ENCODE measurements around the gene ROBO2. TPM values are rescaled to one million over a fixed set of nuclear protein-coding genes. Genes with fewer than 3 reads are reported as not detected.

The ROBO2 gene
- total and polyA plus RNA-seq, 4 experiments from 2014 or later = not detected

GRCh38 chr3:77365152-77365551, 325.3 kb downstream of the ROBO2 start:
- POLR2A ChIA-PET (ENCODE audit: partially characterized antibody) = no interaction called here
- peaks cover 0 to 23% (median 14%) of the 10 kb centered on the region in 8 donors for H3K9me3 Mint-ChIP-seq
- H3K27ac ChIP-seq (ENCODE audit: low read depth, low read length) = no peak overlapping the region
- H3K27me3 Mint-ChIP-seq = no peaks in the 10 kb centered on the region
- intact Hi-C loops (cut with micrococcal nuclease) = no loop called here
- no peaks in the 10 kb centered on the region for H3K9me3 ChIP-seq (ENCODE audit: control insufficient read depth in 1 of 2, low read length in 2 of 2)
- no peak overlapping the region for H3K4me3 ChIP-seq (ENCODE audit: low read length in 2 of 2)
- CTCF ChIA-PET (ENCODE audit: partially characterized antibody) = no interaction called here
- no peak overlapping the region for H3K4me3 Mint-ChIP-seq
- H3K4me1 ChIP-seq (ENCODE audit: insufficient read depth, low read length) = no peaks in the 10 kb centered on the region
- H3K36me3 ChIP-seq (ENCODE audit: insufficient read depth, low read length) = no peaks in the 10 kb centered on the region
- no peaks in the 10 kb centered on the region for H3K36me3 Mint-ChIP-seq
- H3K4me1 Mint-ChIP-seq = no peaks in the 10 kb centered on the region
- no peak overlapping the region for H3K27ac Mint-ChIP-seq
- no peaks in the 10 kb centered on the region for H3K27me3 ChIP-seq (ENCODE audit: insufficient read depth, low read length)
- no peak for DNase-seq

- Mint-ChIP-seq H3K4me3 (no peak overlapping the region), H3K36me3 (no peaks in the 10 kb centered on the region), H3K4me1 (no peaks in the 10 kb centered on the region), H3K27me3 (no peaks in the 10 kb centered on the region), H3K27ac (no peak overlapping the region), H3K9me3 (peaks cover 3 to 12% (median 7%) of the 10 kb centered on the region in 8 donors)
- Histone ChIP-seq H3K36me3 (ENCODE audit: insufficient read depth, low read length) (no peaks in the 10 kb centered on the region), H3K27ac (ENCODE audit: low read depth, low read length) (no peak overlapping the region), H3K4me3 (ENCODE audit: low read length in 2 of 2) (no peak overlapping the region), H3K9me3 (ENCODE audit: control insufficient read depth in 1 of 2, low read length in 2 of 2) (no peaks in the 10 kb centered on the region), H3K27me3 (ENCODE audit: insufficient read depth, low read length) (no peaks in the 10 kb centered on the region), H3K4me1 (ENCODE audit: insufficient read depth, low read length) (no peaks in the 10 kb centered on the region)
- intact Hi-C loops (cut with micrococcal nuclease) = no loop called here
- ChIA-PET POLR2A (ENCODE audit: partially characterized antibody) (no interaction called here), CTCF (ENCODE audit: partially characterized antibody) (no interaction called here)
- DNase-seq = no peak
Observed at GRCh38 chr3:77370413-77370812, 330.5 kb downstream of the ROBO2 start.

DNA sequence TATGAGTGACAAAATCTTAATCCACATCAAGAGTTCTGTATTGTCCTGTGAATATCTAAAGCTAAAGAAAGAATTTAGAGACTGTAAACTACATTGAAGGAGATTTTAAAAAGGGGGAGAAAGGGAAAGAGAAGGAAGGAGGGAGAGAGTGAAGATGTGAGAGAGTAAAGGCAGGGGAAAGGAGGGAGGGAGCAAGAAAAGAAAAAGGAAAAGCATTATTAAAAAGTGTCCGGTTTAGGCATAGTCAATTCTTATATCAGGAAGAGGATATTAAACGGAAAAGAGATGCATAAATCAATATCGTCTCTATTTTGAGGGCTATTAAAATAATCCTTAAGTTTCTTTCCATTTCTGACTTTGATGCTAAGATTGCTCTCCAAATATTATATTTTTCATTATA, 332.1 kb downstream of the ROBO2 start:
- no peaks in the 10 kb centered on the region for H3K27me3 Mint-ChIP-seq
- Histone ChIP-seq H3K4me1 (ENCODE audit: insufficient read depth, low read length) (no peaks in the 10 kb centered on the region), H3K4me3 (ENCODE audit: low read length in 2 of 2) (no peak overlapping the region), H3K27ac (ENCODE audit: low read depth, low read length) (no peak overlapping the region), H3K36me3 (ENCODE audit: insufficient read depth, low read length) (no peaks in the 10 kb centered on the region), H3K9me3 (ENCODE audit: control insufficient read depth in 1 of 2, low read length in 2 of 2) (no peaks in the 10 kb centered on the region), H3K27me3 (ENCODE audit: insufficient read depth, low read length) (no peaks in the 10 kb centered on the region)
- no peaks in the 10 kb centered on the region for H3K4me1 Mint-ChIP-seq
- ChIA-PET CTCF (ENCODE audit: partially characterized antibody) (no interaction called here), POLR2A (ENCODE audit: partially characterized antibody) (no interaction called here)
- H3K9me3 Mint-ChIP-seq = peaks cover 3 to 15% (median 7%) of the 10 kb centered on the region in 8 donors
- intact Hi-C loops (cut with micrococcal nuclease) = no loop called here
- H3K4me3 Mint-ChIP-seq = no peak overlapping the region
- no peak overlapping the region for H3K27ac Mint-ChIP-seq
- no peak for DNase-seq
- no peaks in the 10 kb centered on the region for H3K36me3 Mint-ChIP-seq

DNA sequence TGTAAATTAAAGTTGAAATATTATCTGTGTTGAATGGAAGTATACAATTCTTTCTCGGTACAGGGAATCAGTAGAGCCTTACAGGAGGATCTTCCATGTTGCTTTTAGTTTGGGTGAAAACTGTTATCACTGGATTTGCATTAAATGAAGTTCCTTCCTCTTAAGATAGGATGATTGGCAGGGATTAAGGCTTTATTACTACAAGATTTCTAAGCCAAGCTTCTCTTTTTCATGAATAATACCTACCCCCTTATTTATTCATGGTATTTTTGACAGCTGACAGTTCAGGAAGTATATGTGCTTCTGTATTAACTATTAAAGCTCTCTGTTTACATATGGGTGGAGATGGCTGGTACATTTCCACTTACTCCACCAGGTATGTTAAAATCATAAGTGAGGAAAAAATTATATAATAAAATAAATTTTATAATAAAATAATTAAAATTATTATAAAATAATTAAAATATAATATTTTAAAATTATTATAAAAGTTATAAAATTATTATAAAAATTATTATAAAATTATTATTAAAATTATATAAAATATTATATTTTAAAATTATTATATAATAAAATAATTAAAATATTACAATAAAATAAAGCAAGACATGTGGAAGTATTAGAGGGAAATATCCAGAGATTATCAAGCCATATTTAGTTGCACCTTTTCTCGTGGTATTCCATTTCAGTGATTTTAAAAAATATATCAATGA, 332.9 kb downstream of the ROBO2 start:
- CTCF ChIA-PET (ENCODE audit: partially characterized antibody) = no interaction called here
- Histone ChIP-seq H3K27ac (ENCODE audit: low read depth, low read length) (no peak overlapping the region), H3K27me3 (ENCODE audit: insufficient read depth, low read length) (no peaks in the 10 kb centered on the region), H3K4me1 (ENCODE audit: insufficient read depth, low read length) (no peaks in the 10 kb centered on the region), H3K9me3 (ENCODE audit: control insufficient read depth in 1 of 2, low read length in 2 of 2) (no peaks in the 10 kb centered on the region), H3K4me3 (ENCODE audit: low read length in 2 of 2) (no peak overlapping the region), H3K36me3 (ENCODE audit: insufficient read depth, low read length) (no peaks in the 10 kb centered on the region)
- Mint-ChIP-seq H3K4me1 (no peaks in the 10 kb centered on the region), H3K36me3 (no peaks in the 10 kb centered on the region), H3K4me3 (no peak overlapping the region), H3K27ac (no peak overlapping the region), H3K27me3 (no peaks in the 10 kb centered on the region), H3K9me3 (peaks cover 3 to 15% (median 7%) of the 10 kb centered on the region in 8 donors)
- no peak for DNase-seq
- POLR2A ChIA-PET (ENCODE audit: partially characterized antibody) = no interaction called here
- intact Hi-C loops (cut with micrococcal nuclease) = no loop called here

DNA sequence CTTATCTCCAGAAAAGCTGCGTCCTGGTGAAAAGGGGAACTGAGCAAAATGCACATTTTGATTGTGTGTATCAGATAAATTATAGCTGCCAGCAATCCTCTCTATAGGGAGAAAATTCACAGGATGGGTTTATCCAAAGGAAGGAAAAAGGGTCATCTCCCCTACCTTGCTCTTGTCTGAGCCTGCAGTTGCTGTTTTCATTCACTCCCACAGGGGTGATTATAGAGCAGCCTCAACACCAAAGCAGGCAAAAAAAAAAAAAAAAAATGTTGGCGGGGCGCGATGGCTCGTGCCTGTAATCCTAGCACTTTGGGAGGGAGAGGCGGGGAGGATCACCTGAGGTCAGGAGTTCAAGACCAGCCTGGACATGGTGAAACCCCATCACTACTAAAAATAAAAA, 333.7 kb downstream of the ROBO2 start:
- Mint-ChIP-seq H3K9me3 (peaks cover 3 to 21% (median 7%) of the 10 kb centered on the region in 8 donors), H3K27ac (no peak overlapping the region), H3K27me3 (no peaks in the 10 kb centered on the region), H3K4me3 (no peak overlapping the region), H3K4me1 (no peaks in the 10 kb centered on the region), H3K36me3 (no peaks in the 10 kb centered on the region)
- H3K4me1 ChIP-seq (ENCODE audit: insufficient read depth, low read length) = no peaks in the 10 kb centered on the region
- no peak overlapping the region for H3K4me3 ChIP-seq (ENCODE audit: low read length in 2 of 2)
- no peak overlapping the region for H3K27ac ChIP-seq (ENCODE audit: low read depth, low read length)
- POLR2A ChIA-PET (ENCODE audit: partially characterized antibody) = interaction anchor here (0.7 kb wide), 1 partner anchor 1696 kb away, joined by 3 read pairs; no protein-coding TSS in a partner anchor
- H3K9me3 ChIP-seq (ENCODE audit: control insufficient read depth in 1 of 2, low read length in 2 of 2) = no peaks in the 10 kb centered on the region
- intact Hi-C loops (cut with micrococcal nuclease) = no loop called here
- no peaks in the 10 kb centered on the region for H3K36me3 ChIP-seq (ENCODE audit: insufficient read depth, low read length)
- no peak for DNase-seq
- CTCF ChIA-PET (ENCODE audit: partially characterized antibody) = no interaction called here
- no peaks in the 10 kb centered on the region for H3K27me3 ChIP-seq (ENCODE audit: insufficient read depth, low read length)

DNA sequence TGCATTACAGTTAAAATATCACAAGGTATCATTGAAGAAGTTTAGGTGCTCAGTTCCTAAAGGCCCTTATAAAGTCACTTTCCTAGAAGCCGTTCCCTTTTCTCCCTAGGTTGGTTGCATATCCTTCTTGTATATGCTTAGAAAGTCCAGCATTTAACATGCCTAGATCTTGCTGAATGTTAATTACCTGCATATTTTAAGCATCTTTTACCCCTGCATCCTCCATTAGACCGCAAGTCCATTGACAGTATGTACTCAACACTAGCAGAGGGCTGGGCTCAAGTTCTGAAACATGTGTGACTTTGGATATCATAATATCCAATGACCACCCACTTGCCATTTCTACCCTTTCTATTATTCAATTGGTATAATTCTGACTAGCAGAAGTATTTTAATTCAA, 336.6 kb downstream of the ROBO2 start:
- Mint-ChIP-seq H3K36me3 (no peaks in the 10 kb centered on the region), H3K27me3 (no peaks in the 10 kb centered on the region), H3K9me3 (peaks cover 3 to 18% (median 8%) of the 10 kb centered on the region in 8 donors), H3K4me3 (no peak overlapping the region), H3K4me1 (no peaks in the 10 kb centered on the region), H3K27ac (no peak overlapping the region)
- Histone ChIP-seq H3K4me1 (ENCODE audit: insufficient read depth, low read length) (no peaks in the 10 kb centered on the region), H3K36me3 (ENCODE audit: insufficient read depth, low read length) (no peaks in the 10 kb centered on the region), H3K27ac (ENCODE audit: low read depth, low read length) (no peak overlapping the region), H3K4me3 (ENCODE audit: low read length in 2 of 2) (no peak overlapping the region), H3K27me3 (ENCODE audit: insufficient read depth, low read length) (no peaks in the 10 kb centered on the region), H3K9me3 (ENCODE audit: control insufficient read depth in 1 of 2, low read length in 2 of 2) (no peaks in the 10 kb centered on the region)
- DNase-seq = no peak
- CTCF ChIA-PET (ENCODE audit: partially characterized antibody) = no interaction called here
- intact Hi-C loops (cut with micrococcal nuclease) = no loop called here
- POLR2A ChIA-PET (ENCODE audit: partially characterized antibody) = no interaction called here

DNA sequence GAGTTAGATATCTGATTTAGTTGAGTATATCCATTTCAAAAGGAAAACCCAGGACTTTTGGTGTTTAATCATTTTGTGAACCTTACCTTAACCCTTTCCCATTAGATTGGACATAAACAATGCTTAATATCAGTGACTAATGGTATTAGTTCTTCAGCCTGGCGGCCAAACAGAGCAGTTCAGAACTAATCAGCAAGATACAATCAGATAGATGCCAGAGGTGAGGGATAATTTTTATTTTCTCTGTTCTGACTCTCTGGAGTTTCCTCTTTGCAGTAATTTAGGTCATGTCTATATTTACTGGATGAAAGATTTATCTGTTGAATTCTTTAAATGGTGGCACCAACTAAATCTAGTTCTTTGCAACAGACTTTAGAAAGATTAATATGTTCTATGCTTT, 337.8 kb downstream of the ROBO2 start:
- H3K4me1 ChIP-seq (ENCODE audit: insufficient read depth, low read length) = no peaks in the 10 kb centered on the region
- no peaks in the 10 kb centered on the region for H3K36me3 ChIP-seq (ENCODE audit: insufficient read depth, low read length)
- no peaks in the 10 kb centered on the region for H3K9me3 ChIP-seq (ENCODE audit: control insufficient read depth in 1 of 2, low read length in 2 of 2)
- ChIA-PET POLR2A (ENCODE audit: partially characterized antibody) (no interaction called here), CTCF (ENCODE audit: partially characterized antibody) (no interaction called here)
- DNase-seq = no peak
- intact Hi-C loops (cut with micrococcal nuclease) = no loop called here
- Mint-ChIP-seq H3K36me3 (no peaks in the 10 kb centered on the region), H3K9me3 (peaks cover 2 to 20% (median 11%) of the 10 kb centered on the region in 8 donors), H3K27ac (no peak overlapping the region), H3K4me1 (no peaks in the 10 kb centered on the region), H3K4me3 (no peak overlapping the region), H3K27me3 (no peaks in the 10 kb centered on the region)
- H3K27ac ChIP-seq (ENCODE audit: low read depth, low read length) = no peak overlapping the region
- no peaks in the 10 kb centered on the region for H3K27me3 ChIP-seq (ENCODE audit: insufficient read depth, low read length)
- no peak overlapping the region for H3K4me3 ChIP-seq (ENCODE audit: low read length in 2 of 2)

All from CD4-positive, alpha-beta memory T cell (primary cell).